HepG2 (cell line): ENCODE measurements around the gene USP7. TPM values are rescaled to one million over a fixed set of nuclear protein-coding genes. Genes with fewer than 3 reads are reported as not detected.

ENCODE experiments used
- AGO1 ChIP-seq: fragments of 200-400 bp; formaldehyde crosslinking; IDR thresholded peaks from 2 replicates; pipeline ENCODE4 v1.6.1; 2017; ENCODE audit warnings: mild to moderate bottlenecking, low read depth, low read length, moderate library complexity; ENCODE audit not compliant: poor library complexity, severe bottlenecking
- BRD4 ChIP-seq: sonication (generic); formaldehyde crosslinking; IDR thresholded peaks from 2 replicates; pipeline ENCODE4 v1.4.0; 2020; ENCODE audit warnings: missing genetic modification reagents
- CENPX ChIP-seq: sonication (generic); formaldehyde crosslinking; IDR thresholded peaks from 2 replicates; pipeline ENCODE4 v1.9.0; 2021; ENCODE audit warnings: mild to moderate bottlenecking, missing genetic modification reagents, moderate library complexity
- ELK4 ChIP-seq: sonication (generic); formaldehyde crosslinking; IDR thresholded peaks from 2 replicates; pipeline ENCODE4 v1.9.0; 2021; ENCODE audit warnings: missing genetic modification reagents, borderline replicate concordance
- HNF1B ChIP-seq: sonication (generic); formaldehyde crosslinking; IDR thresholded peaks from 2 replicates; pipeline ENCODE4 v1.5.1; 2020; ENCODE audit warnings: mild to moderate bottlenecking, moderate library complexity, missing genetic modification reagents
- NFYC ChIP-seq: IDR thresholded peaks from 2 replicates; pipeline ENCODE4 v1.6.1; 2016; ENCODE audit warnings: missing genetic modification reagents, missing compliant biosample characterization
- SALL1 ChIP-seq: sonication (generic); formaldehyde crosslinking; IDR thresholded peaks from 2 replicates; pipeline ENCODE4 v1.8.0; 2022; ENCODE audit warnings: mild to moderate bottlenecking, missing genetic modification reagents
- SALL2 ChIP-seq: sonication (generic); formaldehyde crosslinking; IDR thresholded peaks from 2 replicates; pipeline ENCODE4 v1.8.1; 2023; ENCODE audit warnings: mild to moderate bottlenecking, missing genetic modification reagents, inconsistent platforms
- TOPORS ChIP-seq: sonication (generic); formaldehyde crosslinking; IDR thresholded peaks from 2 replicates; pipeline ENCODE4 v1.8.0; 2023; ENCODE audit warnings: mild to moderate bottlenecking, missing genetic modification reagents
- UBTF ChIP-seq: sonication (generic); formaldehyde crosslinking; IDR thresholded peaks from 2 replicates; pipeline ENCODE4 v1.4.0; 2020; ENCODE audit warnings: mild to moderate bottlenecking, missing genetic modification reagents
- ZBTB1 ChIP-seq: sonication (generic); formaldehyde crosslinking; IDR thresholded peaks from 2 replicates; pipeline ENCODE4 v1.4.0; 2020; ENCODE audit warnings: missing genetic modification reagents, borderline replicate concordance
- ZBTB33 ChIP-seq: sonication (generic); formaldehyde crosslinking; IDR thresholded peaks from 2 replicates; pipeline ENCODE4 v1.4.0; 2020; ENCODE audit warnings: missing genetic modification reagents
- ZBTB4 ChIP-seq: sonication (generic); formaldehyde crosslinking; IDR thresholded peaks from 2 replicates; pipeline ENCODE4 v1.4.0; 2020; ENCODE audit warnings: missing genetic modification reagents, mild to moderate bottlenecking, borderline replicate concordance
- ZIK1 ChIP-seq: sonication (generic); formaldehyde crosslinking; IDR thresholded peaks from 2 replicates; pipeline ENCODE4 v1.5.0; 2020; ENCODE audit warnings: mild to moderate bottlenecking, low read depth, missing genetic modification reagents, borderline replicate concordance
- ZNF326 ChIP-seq: sonication (generic); formaldehyde crosslinking; IDR thresholded peaks from 2 replicates; pipeline ENCODE4 v1.4.0; 2020; ENCODE audit warnings: missing genetic modification reagents, borderline replicate concordance
- ZNF430 ChIP-seq: sonication (generic); formaldehyde crosslinking; IDR thresholded peaks from 2 replicates; pipeline ENCODE4 v1.9.0; 2021; ENCODE audit warnings: mild to moderate bottlenecking, missing genetic modification reagents
- ZNF441 ChIP-seq: sonication (generic); formaldehyde crosslinking; IDR thresholded peaks from 2 replicates; pipeline ENCODE4 v1.7.0; 2021; ENCODE audit warnings: missing genetic modification reagents, borderline replicate concordance
- ZNF891 ChIP-seq: sonication (generic); formaldehyde crosslinking; IDR thresholded peaks from 2 replicates; pipeline ENCODE4 v1.5.0; 2020; ENCODE audit warnings: mild to moderate bottlenecking, missing genetic modification reagents
- polyA plus RNA-seq, 8 experiments: library from polyadenylated mRNA; depleted of rRNA in 3 of 8; stranded (reverse) in 7 of 8; unstranded in 1 of 8; fragments of >200 nt; fragmentation: Illumina TruSeq in 4 of 8; extraction: Trizol in 4 of 8; gene quantifications; 2 replicates each; pipeline versions ENCODE4 v1.2.1 to v1.2.3, GENCODE V29; 2011 to 2016; ENCODE audit warnings: low read depth in 4 of 8, missing spikeins in 1 of 8, mixed read lengths in 1 of 8; ENCODE audit not compliant: insufficient read depth in 1 of 8
- total RNA-seq, 5 experiments: library from RNA; depleted of rRNA; stranded (reverse); fragments of >200 nt; fragmentation: Illumina TruSeq; extraction: Trizol; gene quantifications; 2 replicates each; pipeline ENCODE4 v1.2.3, GENCODE V29; 2016; ENCODE audit warnings: low read depth in 1 of 5

Gene USP7
- total and polyA plus RNA-seq, 2 of the 13 experiments (the other 11 are each of a cell fraction or from before 2014, with no cell fraction given): 52.5 to 173 TPM

GRCh38 chr16:9008601-9009260 is 45.0 kb upstream of the USP7 start (continued):
- TF ChIP-seq ELK4 (CRISPR knock-in tag): no peak
- peak; percentile 75 for TF ChIP-seq ZBTB33
- peak; percentile 94 for TF ChIP-seq SALL2 (CRISPR knock-in tag)
- TF ChIP-seq BRD4 (CRISPR knock-in tag): peak; percentile 60; the same call in 1 of the 2 replicates
- peak; percentile 68; the same call in 1 of the 2 replicates for TF ChIP-seq ZNF430 (CRISPR knock-in tag)
- TF ChIP-seq ZIK1: no peak
- no peak for TF ChIP-seq NFYC
- TF ChIP-seq HNF1B: peak; percentile 86
- peak; percentile 58 for TF ChIP-seq AGO1
- TF ChIP-seq TOPORS (CRISPR knock-in tag): 0 out of 2 replicates have a peak, but pooled peaks have one; percentile 34
- TF ChIP-seq ZBTB1 (CRISPR knock-in tag): no peak
- TF ChIP-seq CENPX (CRISPR knock-in tag): no peak
- peak; percentile 83 for TF ChIP-seq UBTF
- no peak for TF ChIP-seq ZNF326
- no peak for TF ChIP-seq ZBTB4
- TF ChIP-seq SALL1 (CRISPR knock-in tag): peak; percentile 95
- TF ChIP-seq ZNF441: peak; percentile 78; the same call in 1 of the 2 replicates
- peak; percentile 85 for TF ChIP-seq ZNF891 (CRISPR knock-in tag)
